HCT116 (cell line): ENCODE data around the gene HIVEP3. TPM values are rescaled to one million over a fixed set of nuclear protein-coding genes. Genes with fewer than 3 reads are reported as not detected.

ENCODE experiments used
- ATAC-seq: fragments of 200-7000 bp; cut with Tn5 transposase; 2 replicates; pipeline ENCODE4 v1.9.1; 2020; ENCODE audit warnings: mild to moderate bottlenecking, moderate library complexity
- BruUV-seq: library from RNA; stranded (reverse); fragments of 400-500 nt; replicated peaks from 2 replicates; lab custom pipeline; 2021; lab: Mats Ljungman, UMichigan
- CTCF ChIA-PET: fragments of 300-600 bp; sonication (Branson Sonifier 250); formaldehyde crosslinking; loops from one replicate; lab custom pipeline; 2021; ENCODE audit warnings: antibody characterized with exemption; lab: Charles Lee
- POLR2A ChIA-PET: fragments of 300-600, 350-600 bp; sonication (Branson Sonifier 250); formaldehyde crosslinking; loops from one replicate; lab custom pipeline; 2021; ENCODE audit warnings: antibody characterized with exemption; lab: Charles Lee
- RAD21 ChIA-PET, 2 experiments: fragments of 300-600 bp; sonication (Branson Sonifier 250); formaldehyde crosslinking; loops; one replicate each; lab custom pipeline; 2023; ENCODE audit warnings: low total read pairs in 2 of 2; ENCODE audit not compliant: uncharacterized antibody in 2 of 2, unreplicated experiment in 2 of 2, low non-redundant PET in 1 of 2; lab: Charles Lee
- DNase-seq: peaks from one replicate; pipeline ENCODE4 v3.0.0-alpha.2; 2010; ENCODE audit warnings: low read depth, low spot score
- H2AFZ ChIP-seq: fragments of 200-600 bp; shearing (Covaris generic), sonication (generic); 2 replicates; pipeline ENCODE4 v1.6.1; 2017; ENCODE audit warnings: low read depth, mixed run types, mixed read lengths, antibody characterized with exemption, low read length; ENCODE audit not compliant: poor library complexity, severe bottlenecking
- H3K27ac ChIP-seq: 2 replicates; pipeline ENCODE4 v1.5.1; 2012; ENCODE audit warnings: low read depth, low read length
- H3K27me3 ChIP-seq: fragments of 200-600 bp; sonication (generic); 2 replicates; pipeline ENCODE4 v1.6.1; 2016; ENCODE audit warnings: mixed run types, low read length, mixed read lengths; ENCODE audit not compliant: insufficient read depth
- H3K36me3 ChIP-seq, 2 experiments: fragments of 200-500 bp in 1 of 2; fragments of 200-600 bp in 1 of 2; sonication (Bioruptor generic) in 1 of 2; sonication (generic) in 1 of 2; 2 replicates each; pipeline versions ENCODE4 v1.5.1 to v1.6.1; 2014 to 2016; ENCODE audit warnings: low read length in 2 of 2, inconsistent platforms in 1 of 2, mixed read lengths in 1 of 2, mixed run types in 1 of 2; ENCODE audit not compliant: insufficient read depth in 2 of 2, control insufficient read depth in 1 of 2
- H3K4me1 ChIP-seq, 2 experiments: fragments of 200-600 bp in 1 of 2; sonication (generic) in 1 of 2; 2 replicates each; pipeline versions ENCODE4 v1.5.1 to v1.6.1; 2012 to 2017; ENCODE audit warnings: low read length in 2 of 2, inconsistent platforms in 1 of 2, mild to moderate bottlenecking in 1 of 2, mixed read lengths in 1 of 2, mixed run types in 1 of 2, moderate library complexity in 1 of 2; ENCODE audit not compliant: insufficient read depth in 2 of 2, control insufficient read depth in 1 of 2
- H3K4me2 ChIP-seq: fragments of 200-600 bp; sonication (generic); 2 replicates; pipeline ENCODE4 v1.6.1; 2017; ENCODE audit warnings: mixed run types, low read length, mixed read lengths
- H3K4me3 ChIP-seq, 2 experiments: fragments of 200-600 bp in 1 of 2; sonication (generic) in 1 of 2; replicated peaks in 1 of 2; 2 replicates each; pipeline ENCODE4 v1.5.1; 2011 to 2016; ENCODE audit warnings: low read length in 2 of 2, control low read depth in 1 of 2, low read depth in 1 of 2, mild to moderate bottlenecking in 1 of 2, mixed read lengths in 1 of 2, mixed run types in 1 of 2
- H3K79me2 ChIP-seq: fragments of 200-600 bp; sonication (generic); 2 replicates; pipeline ENCODE4 v1.6.1; 2017; ENCODE audit warnings: mild to moderate bottlenecking, mixed run types, low read length, moderate library complexity, mixed read lengths; ENCODE audit not compliant: insufficient read depth
- H3K9ac ChIP-seq: fragments of 200-600 bp; sonication (generic); 2 replicates; pipeline ENCODE4 v1.6.1; 2016; ENCODE audit warnings: low read length, mixed read lengths
- H3K9me2 ChIP-seq: fragments of 200-600 bp; sonication (generic), shearing (Covaris generic); 2 replicates; pipeline ENCODE4 v1.6.1; 2017; ENCODE audit warnings: mixed run types, mild to moderate bottlenecking, moderate library complexity; ENCODE audit not compliant: insufficient read depth
- H3K9me3 ChIP-seq, 2 experiments: fragments of 200-500 bp in 1 of 2; fragments of 200-600 bp in 1 of 2; sonication (Bioruptor generic) in 1 of 2; sonication (generic) in 1 of 2; 2 replicates each; pipeline ENCODE4 v1.6.1; 2014 to 2017; ENCODE audit warnings: low read length in 2 of 2, mixed read lengths in 2 of 2, inconsistent platforms in 1 of 2, low read depth in 1 of 2, mild to moderate bottlenecking in 1 of 2, mixed run types in 1 of 2, moderate library complexity in 1 of 2; ENCODE audit not compliant: control insufficient read depth in 1 of 2, insufficient read depth in 1 of 2
- H4K20me1 ChIP-seq: fragments of 200-600 bp; sonication (generic), shearing (Covaris generic); 2 replicates; pipeline ENCODE4 v1.6.1; 2017; ENCODE audit warnings: mixed run types, mild to moderate bottlenecking, moderate library complexity; ENCODE audit not compliant: insufficient read depth
- RAD21 ChIP-seq: IDR thresholded peaks from 2 replicates; pipeline ENCODE4 v1.6.1; 2012; ENCODE audit warnings: low read depth, mild to moderate bottlenecking
- SRF ChIP-seq: IDR thresholded peaks from 2 replicates; pipeline ENCODE4 v1.6.1; 2012; ENCODE audit warnings: low read depth
- intact Hi-C: fragments of 100-400 bp; cut with micrococcal nuclease; formaldehyde crosslinking; loops from 2 replicates; pipeline ENCODE4 v1.10.0; 2022
- total RNA-seq: library from RNA; stranded (reverse); gene quantifications from one replicate; pipeline ENCODE4 v1.2.1, GENCODE V29; 2021; ENCODE audit not compliant: unreplicated experiment
- TF ChIP-seq, protein P1 (sequence below): IDR thresholded peaks from 2 replicates; pipeline ENCODE4 v1.6.1; 2011; ENCODE audit warnings: mild to moderate bottlenecking, low read length, moderate library complexity; ENCODE audit not compliant: insufficient replicate concordance; ENCODE audit errors: extremely low read depth
- TF ChIP-seq, protein P2 (sequence below): IDR thresholded peaks from 2 replicates; pipeline ENCODE4 v1.6.1; 2012; ENCODE audit warnings: low read depth

HIVEP3 gene
- total RNA-seq, 1 experiment from 2014 or later: 7.1 TPM

DNA sequence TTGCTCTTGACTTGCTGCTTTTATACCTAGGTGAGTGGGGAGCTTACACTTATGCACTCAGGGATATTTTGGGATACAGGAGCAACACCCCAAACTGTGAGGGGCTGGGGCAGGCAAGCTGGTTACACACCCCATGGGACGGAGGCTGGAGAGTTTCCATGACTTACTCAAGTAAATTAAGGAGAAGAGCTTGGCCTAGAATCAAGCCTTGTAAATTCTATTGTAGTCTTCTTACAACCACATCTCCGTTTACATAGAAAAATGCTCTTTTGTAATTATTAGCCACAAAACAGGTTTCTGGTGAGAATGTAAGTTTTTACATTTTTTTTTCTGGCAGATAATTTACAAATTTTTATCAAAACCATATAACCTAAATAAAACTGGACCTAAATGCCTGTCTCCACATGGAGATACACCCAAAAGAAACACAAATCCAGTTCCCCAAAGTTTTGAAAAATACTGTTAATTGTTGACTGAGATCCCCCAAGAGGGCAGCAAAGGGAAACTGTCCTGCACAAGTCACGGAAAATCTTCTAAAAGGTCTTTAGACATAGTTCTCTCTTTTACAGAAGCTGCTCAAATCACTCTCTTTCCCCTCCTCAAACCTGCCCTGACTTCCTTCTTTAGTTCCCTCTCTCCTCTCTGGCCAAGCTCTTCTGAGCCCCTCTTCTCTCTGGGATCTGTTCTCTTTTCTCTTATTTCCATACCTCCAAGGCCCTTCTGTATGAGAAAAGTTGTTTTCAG lies 134.0 kb downstream of the HIVEP3 start:
- H3K27ac ChIP-seq: no peak overlapping the region
- POLR2A ChIA-PET: interaction anchor here (1.5 kb wide), 1 partner anchor 8 kb away, joined by 3 read pairs; no protein-coding TSS in a partner anchor
- H4K20me1 ChIP-seq: no peaks in the 10 kb centered on the region
- no TSS peak for BruUV-seq
- no peak overlapping the region for H2AFZ ChIP-seq
- ATAC-seq: no peak
- intact Hi-C loops: no loop called here
- H3K36me3 ChIP-seq: no peaks in the 10 kb centered on the region
- no peak overlapping the region for H3K4me2 ChIP-seq
- TF ChIP-seq RAD21 (peak; percentile 17; the same call in 1 of the 2 replicates), SRF (no peak)
- TF ChIP-seq, protein P1, sequence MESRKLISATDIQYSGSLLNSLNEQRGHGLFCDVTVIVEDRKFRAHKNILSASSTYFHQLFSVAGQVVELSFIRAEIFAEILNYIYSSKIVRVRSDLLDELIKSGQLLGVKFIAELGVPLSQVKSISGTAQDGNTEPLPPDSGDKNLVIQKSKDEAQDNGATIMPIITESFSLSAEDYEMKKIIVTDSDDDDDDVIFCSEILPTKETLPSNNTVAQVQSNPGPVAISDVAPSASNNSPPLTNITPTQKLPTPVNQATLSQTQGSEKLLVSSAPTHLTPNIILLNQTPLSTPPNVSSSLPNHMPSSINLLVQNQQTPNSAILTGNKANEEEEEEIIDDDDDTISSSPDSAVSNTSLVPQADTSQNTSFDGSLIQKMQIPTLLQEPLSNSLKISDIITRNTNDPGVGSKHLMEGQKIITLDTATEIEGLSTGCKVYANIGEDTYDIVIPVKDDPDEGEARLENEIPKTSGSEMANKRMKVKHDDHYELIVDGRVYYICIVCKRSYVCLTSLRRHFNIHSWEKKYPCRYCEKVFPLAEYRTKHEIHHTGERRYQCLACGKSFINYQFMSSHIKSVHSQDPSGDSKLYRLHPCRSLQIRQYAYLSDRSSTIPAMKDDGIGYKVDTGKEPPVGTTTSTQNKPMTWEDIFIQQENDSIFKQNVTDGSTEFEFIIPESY: no peak
- TF ChIP-seq, protein P2, sequence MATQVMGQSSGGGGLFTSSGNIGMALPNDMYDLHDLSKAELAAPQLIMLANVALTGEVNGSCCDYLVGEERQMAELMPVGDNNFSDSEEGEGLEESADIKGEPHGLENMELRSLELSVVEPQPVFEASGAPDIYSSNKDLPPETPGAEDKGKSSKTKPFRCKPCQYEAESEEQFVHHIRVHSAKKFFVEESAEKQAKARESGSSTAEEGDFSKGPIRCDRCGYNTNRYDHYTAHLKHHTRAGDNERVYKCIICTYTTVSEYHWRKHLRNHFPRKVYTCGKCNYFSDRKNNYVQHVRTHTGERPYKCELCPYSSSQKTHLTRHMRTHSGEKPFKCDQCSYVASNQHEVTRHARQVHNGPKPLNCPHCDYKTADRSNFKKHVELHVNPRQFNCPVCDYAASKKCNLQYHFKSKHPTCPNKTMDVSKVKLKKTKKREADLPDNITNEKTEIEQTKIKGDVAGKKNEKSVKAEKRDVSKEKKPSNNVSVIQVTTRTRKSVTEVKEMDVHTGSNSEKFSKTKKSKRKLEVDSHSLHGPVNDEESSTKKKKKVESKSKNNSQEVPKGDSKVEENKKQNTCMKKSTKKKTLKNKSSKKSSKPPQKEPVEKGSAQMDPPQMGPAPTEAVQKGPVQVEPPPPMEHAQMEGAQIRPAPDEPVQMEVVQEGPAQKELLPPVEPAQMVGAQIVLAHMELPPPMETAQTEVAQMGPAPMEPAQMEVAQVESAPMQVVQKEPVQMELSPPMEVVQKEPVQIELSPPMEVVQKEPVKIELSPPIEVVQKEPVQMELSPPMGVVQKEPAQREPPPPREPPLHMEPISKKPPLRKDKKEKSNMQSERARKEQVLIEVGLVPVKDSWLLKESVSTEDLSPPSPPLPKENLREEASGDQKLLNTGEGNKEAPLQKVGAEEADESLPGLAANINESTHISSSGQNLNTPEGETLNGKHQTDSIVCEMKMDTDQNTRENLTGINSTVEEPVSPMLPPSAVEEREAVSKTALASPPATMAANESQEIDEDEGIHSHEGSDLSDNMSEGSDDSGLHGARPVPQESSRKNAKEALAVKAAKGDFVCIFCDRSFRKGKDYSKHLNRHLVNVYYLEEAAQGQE: no peak
- DNase-seq: no peak
- CTCF ChIA-PET: no interaction called here
- H3K9ac ChIP-seq: no peak overlapping the region
- RAD21 ChIA-PET: interaction anchor here in 1 of 2 experiments (0.6 kb wide), 1 partner anchor 104 kb away, joined by 4 read pairs; no protein-coding TSS in a partner anchor
- no peaks in the 10 kb centered on the region for H3K27me3 ChIP-seq
- H3K9me2 ChIP-seq: no peaks in the 10 kb centered on the region
- no peak overlapping the region for H3K4me3 ChIP-seq
- H3K9me3 ChIP-seq: no peaks in the 10 kb centered on the region
- H3K4me1 ChIP-seq: peaks cover 16% of the 10 kb centered on the region in 2 experiments
- no peaks in the 10 kb centered on the region for H3K79me2 ChIP-seq
